Heart right ventricle (tissue), 16 donors: ENCODE measurements around the gene PRKAG2. TPM values are rescaled to one million over a fixed set of nuclear protein-coding genes. Genes with fewer than 3 reads are reported as not detected.
"Not testable (repeated sequence)": the region's sequence is repeated elsewhere in the genome, so short reads cannot be mapped to it uniquely, and the experiment has no call there.

Experiments
- ATAC-seq, 8 donors: fragments of 200-7000 bp; cut with Tn5 transposase; one replicate each; pipeline ENCODE4 v1.9.1; 2020; ENCODE audit warnings: mild to moderate bottlenecking in 8 of 8, moderate library complexity in 8 of 8, moderate number of reproducible peaks in 1 of 8
- DNase-seq, 2 donors: peaks; one replicate each; pipeline ENCODE4 v3.0.0-alpha.2; 2020
- H3K27ac ChIP-seq, 10 donors: fragments of 200-600 bp; sonication (generic) in 2 of 10; one replicate each; pipeline versions ENCODE4 v1.5.0 to v1.8.0; 2020 to 2022; ENCODE audit warnings: mild to moderate bottlenecking in 3 of 10
- H3K27me3 ChIP-seq, 7 donors: fragments of 200-600 bp; one replicate each; pipeline ENCODE4 v1.8.0; 2021 to 2022; ENCODE audit warnings: mild to moderate bottlenecking in 2 of 7
- H3K36me3 ChIP-seq, 9 donors: fragments of 200-600 bp; sonication (generic) in 1 of 9; one replicate each; pipeline versions ENCODE4 v1.5.0 to v1.8.0; 2020 to 2022; ENCODE audit warnings: mild to moderate bottlenecking in 2 of 9
- H3K4me1 ChIP-seq, 9 donors: fragments of 200-600 bp; sonication (generic) in 1 of 9; one replicate each; pipeline versions ENCODE4 v1.5.0 to v1.8.0; 2020 to 2022; ENCODE audit warnings: mild to moderate bottlenecking in 4 of 9
- H3K4me3 ChIP-seq, 10 donors: fragments of 200-600 bp; sonication (generic) in 2 of 10; one replicate each; pipeline versions ENCODE4 v1.5.0 to v1.8.0; 2020 to 2022; ENCODE audit warnings: mild to moderate bottlenecking in 7 of 10, moderate library complexity in 2 of 10
- H3K9me3 ChIP-seq, 11 donors: fragments of 200-600 bp in 10 of 11; sonication (generic) in 2 of 11; one replicate each; pipeline versions ENCODE4 v1.5.0 to v1.8.0; 2013 to 2022; ENCODE audit warnings: mild to moderate bottlenecking in 2 of 11, control low read depth in 1 of 11, moderate library complexity in 1 of 11
- CTCF ChIP-seq, 9 donors: fragments of 200-600 bp; sonication (generic) in 2 of 9; IDR thresholded peaks; one replicate each; pipeline versions ENCODE4 v1.5.0 to v1.8.0; 2021 to 2022; ENCODE audit warnings: antibody characterized with exemption in 9 of 9, mild to moderate bottlenecking in 5 of 9, moderate library complexity in 1 of 9
- WGBS, 2 donors: extraction: QIAGEN DNeasy Blood & Tissue Kit; methylation state at CpG; one replicate each; pipeline ENCODE4 v1.1.7; 2013; ENCODE audit warnings: inconsistent platforms in 1 of 2; 5-methylcytosine and 5-hydroxymethylcytosine counted together
- intact Hi-C, 10 donors: fragments of 100-400 bp; cut with DNase I; formaldehyde crosslinking; loops; one replicate each; pipeline versions ENCODE4 v1.11.1 to v1.14.2; 2022
- polyA plus RNA-seq, 2 donors: library from polyadenylated mRNA; stranded (reverse); fragments of 200-250 nt; gene quantifications; one replicate each; pipeline ENCODE4 v1.2.3, GENCODE V29; 2013
- total RNA-seq, 10 donors: library from RNA; stranded (reverse); fragmentation: NEBNext Ultra II Directional in 3 of 10; extraction: Animal tissue kit (Norgen Biotek cat#: 25700) in 3 of 10; gene quantifications; one replicate each; pipeline versions ENCODE4 v1.2.1 to v1.2.4, GENCODE V29; 2021 to 2023
- donor health status: Arrhythmogenic right ventricular cardiomyopathy.
- donor health status: ischemic (EF 13 %, LVEDD 7.1; RV severe dilation, severe dysfunction).
- donor health status: healthy with polysubstance abuse.
- donor health status: DM: no; HTN: yes; CAD: no.
- donor health status: DM: no; HTN: no; CAD: no.
- donor health status: ischemic (EF 25% LVEDD 6.9; RV normal size, moderate dysfunction).
- donor health status: ischemic (EF 25% LVEDD 5.7; RV mildly dilated, moderate dysfunction).
- donor health status: healthy.
- donor health status: DM: yes; HTN: yes; CAD: no.
- donor health status: Ischemic cardiomyopathy.
- donor health status: ischemic (EF 35%, LVEDD 5.7; RV mildly dilated, moderate dysfunction).
- donor health status: nonischemic (EF 11% LVEDD 7.7; RV severe dilation, severe dysfunction).
- donor health status: DM: yes; HTN: yes; CAD: no.
- donor health status: PGD.
- donor health status: ischemic (EF 29% LVEDD 5.4; RV normal size, mild dysfunction).
- donor health status: nonischemic (EF 23%, LVEDD 6.1; RV moderate dilation, normal function).

Gene PRKAG2
- total and polyA plus RNA-seq, 12 donors: 52.4 to 156 (median 114) TPM

GRCh38 chr7:151782598-151783448 is 94.1 kb downstream of the PRKAG2 start:
- peak; percentile 83 to 92 (median 88) for ATAC-seq
- Histone ChIP-seq H3K27me3 (no peaks in the 10 kb centered on the region), H3K4me1 (peaks cover 0 to 12% (median 9%) of the 10 kb centered on the region in 9 donors), H3K4me3 (peak overlapping the region in 8 of 10 donors; percentile 14 to 43 (median 35)), H3K27ac (peak overlapping the region in 2 of 10 donors; percentile 14 to 38), H3K9me3 (no peaks in the 10 kb centered on the region), H3K36me3 (peaks cover 0 to 8% (median 0%) of the 10 kb centered on the region in 9 donors)
- TF ChIP-seq CTCF (IDR thresholded peaks at IDR 0.05): peak; percentile 74 to 95 (median 92)
- peak; percentile 63 to 74 for DNase-seq
- intact Hi-C loops: loop anchor here in 9 of 10 donors (2.0 to 10.0 kb wide), 5 partner anchors 92 to 252 kb away; partner anchors contain the start of gene PRKAG2 (in 2 of the 9)
- 10 to 11% methylated on average over 55 of the region's 55 CpGs for WGBS, 2 donors

GRCh38 chr7:151782256-151782597 is 94.7 kb downstream of the PRKAG2 start:
- not testable (repeated sequence) for DNase-seq, H3K27me3 ChIP-seq, H3K27ac ChIP-seq, H3K9me3 ChIP-seq, H3K36me3 ChIP-seq, ATAC-seq
- H3K4me3 ChIP-seq: peak overlapping the region in 1 of 10 donors; percentile 33
- WGBS, 2 donors: 82 to 85% methylated on average over 4 of the region's 4 CpGs
- peaks cover 0 to 12% (median 9%) of the 10 kb centered on the region in 9 donors for H3K4me1 ChIP-seq
- intact Hi-C loops: loop anchor here in 9 of 10 donors (2.0 to 10.0 kb wide), 5 partner anchors 93 to 253 kb away; partner anchors contain the start of gene PRKAG2 (in 2 of the 9)

GRCh38 chr7:151781161-151781845 is 95.6 kb downstream of the PRKAG2 start:
- no peaks in the 10 kb centered on the region for H3K9me3 ChIP-seq
- H3K27me3 ChIP-seq: no peaks in the 10 kb centered on the region
- intact Hi-C loops: loop anchor here in 8 of 10 donors (5.0 to 10.0 kb wide), 4 partner anchors 93 to 253 kb away; partner anchors contain the start of gene PRKAG2 (in 2 of the 8)
- no peak for TF ChIP-seq CTCF (IDR thresholded peaks at IDR 0.05)
- DNase-seq (no peak), ATAC-seq (no peak)
- H3K4me1 ChIP-seq: peaks cover 0 to 12% (median 9%) of the 10 kb centered on the region in 9 donors
- no peak overlapping the region for H3K27ac ChIP-seq
- no peak overlapping the region for H3K4me3 ChIP-seq
- peaks cover 0 to 8% (median 0%) of the 10 kb centered on the region in 9 donors for H3K36me3 ChIP-seq
- WGBS, 2 donors: 96% methylated on average over 22 of the region's 22 CpGs

- Histone ChIP-seq H3K27me3 (no peaks in the 10 kb centered on the region), H3K4me1 (peaks cover 0 to 12% (median 9%) of the 10 kb centered on the region in 9 donors), H3K36me3 (peaks cover 0 to 8% (median 0%) of the 10 kb centered on the region in 9 donors), H3K9me3 (no peaks in the 10 kb centered on the region), H3K4me3 (no peak overlapping the region), H3K27ac (no peak overlapping the region)
- ATAC-seq (no peak), DNase-seq (no peak)
- no peak for TF ChIP-seq CTCF (IDR thresholded peaks at IDR 0.05)
- intact Hi-C loops: loop anchor here in 8 of 10 donors (5.0 to 10.0 kb wide), 4 partner anchors 94 to 254 kb away; partner anchors contain the start of gene PRKAG2 (in 2 of the 8)
- WGBS, 2 donors: 62 to 67% methylated on average over 3 of the region's 3 CpGs
Observed at GRCh38 chr7:151780631-151781030, 96.3 kb downstream of the PRKAG2 start.
